ENCODE results near the gene MYO3B. TPM values are rescaled to one million over a fixed set of nuclear protein-coding genes. Genes with fewer than 3 reads are reported as not detected.
"Not testable (repeated sequence)": the region's sequence is repeated elsewhere in the genome, so short reads cannot be mapped to it uniquely, and the experiment has no call there.

MYO3B gene
- total and polyA plus RNA-seq, 12 donors, result 0.04 to 0.11 (median 0.06) TPM; not detected in 8

DNA sequence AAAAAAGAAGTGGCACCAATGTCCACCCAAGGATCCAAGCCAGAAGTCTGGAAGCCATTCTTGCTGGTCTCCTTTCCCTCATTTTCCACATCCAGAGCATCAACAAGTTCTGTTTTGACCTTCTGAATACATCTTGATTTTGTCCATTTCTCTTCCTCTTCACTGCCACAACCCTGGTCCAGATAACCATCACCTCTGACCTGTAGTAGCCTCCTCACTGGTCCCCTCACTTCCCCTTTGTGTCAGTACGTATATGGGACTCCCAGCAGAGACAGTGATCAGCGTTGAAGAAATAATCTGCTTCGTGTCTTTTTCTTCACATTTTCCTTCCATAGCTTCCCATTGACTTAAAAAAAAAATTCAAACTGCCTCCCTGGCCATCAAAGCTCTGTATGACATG lies 427.9 kb downstream of the MYO3B start:
- TF ChIP-seq POLR2A (IDR thresholded peaks at IDR 0.05), result no peak
- TF ChIP-seq, protein P1, sequence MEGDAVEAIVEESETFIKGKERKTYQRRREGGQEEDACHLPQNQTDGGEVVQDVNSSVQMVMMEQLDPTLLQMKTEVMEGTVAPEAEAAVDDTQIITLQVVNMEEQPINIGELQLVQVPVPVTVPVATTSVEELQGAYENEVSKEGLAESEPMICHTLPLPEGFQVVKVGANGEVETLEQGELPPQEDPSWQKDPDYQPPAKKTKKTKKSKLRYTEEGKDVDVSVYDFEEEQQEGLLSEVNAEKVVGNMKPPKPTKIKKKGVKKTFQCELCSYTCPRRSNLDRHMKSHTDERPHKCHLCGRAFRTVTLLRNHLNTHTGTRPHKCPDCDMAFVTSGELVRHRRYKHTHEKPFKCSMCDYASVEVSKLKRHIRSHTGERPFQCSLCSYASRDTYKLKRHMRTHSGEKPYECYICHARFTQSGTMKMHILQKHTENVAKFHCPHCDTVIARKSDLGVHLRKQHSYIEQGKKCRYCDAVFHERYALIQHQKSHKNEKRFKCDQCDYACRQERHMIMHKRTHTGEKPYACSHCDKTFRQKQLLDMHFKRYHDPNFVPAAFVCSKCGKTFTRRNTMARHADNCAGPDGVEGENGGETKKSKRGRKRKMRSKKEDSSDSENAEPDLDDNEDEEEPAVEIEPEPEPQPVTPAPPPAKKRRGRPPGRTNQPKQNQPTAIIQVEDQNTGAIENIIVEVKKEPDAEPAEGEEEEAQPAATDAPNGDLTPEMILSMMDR (IDR thresholded peaks at IDR 0.05), result no peak
- Histone ChIP-seq H3K27ac (no peak overlapping the region), H3K36me3 (replicated peaks in 1 of 2) (no peaks in the 10 kb centered on the region), H3K9me3 (replicated peaks in 1 of 3) (no peaks in the 10 kb centered on the region), H3K4me1 (replicated peaks in 1 of 2) (no peaks in the 10 kb centered on the region), H3K4me3 (no peak overlapping the region), H3K27me3 (no peaks in the 10 kb centered on the region)
- 84 to 91% (median 87%) methylated on average over 3 of the region's 3 CpGs for WGBS, 4 donors
- no peak for DNase-seq
- intact Hi-C loops (cut with DNase I), result no loop called here

DNA sequence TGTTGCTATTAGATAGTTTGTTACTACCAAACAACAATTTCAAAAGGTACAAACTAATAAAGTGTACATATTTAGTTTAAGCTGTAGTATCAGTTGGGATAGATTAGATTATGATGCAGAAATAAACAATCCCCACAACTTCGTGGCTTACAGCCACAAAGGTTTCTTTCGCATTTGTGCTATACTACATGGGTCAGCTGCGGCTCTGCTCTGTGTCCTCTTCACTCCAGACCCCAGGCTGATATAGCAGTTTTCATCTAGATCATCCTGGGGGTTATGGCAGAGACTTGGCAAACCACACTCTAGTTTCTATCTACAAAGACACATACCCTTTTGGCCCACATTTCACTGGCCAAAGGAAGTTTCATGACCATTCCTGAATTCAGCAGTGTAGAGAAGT lies 429.2 kb downstream of the MYO3B start:
- no peaks in the 10 kb centered on the region for H3K36me3 ChIP-seq (replicated peaks in 1 of 2)
- no peaks in the 10 kb centered on the region for H3K27me3 ChIP-seq
- no peak for TF ChIP-seq POLR2A (IDR thresholded peaks at IDR 0.05)
- TF ChIP-seq, protein P1 (IDR thresholded peaks at IDR 0.05), result no peak
- no peaks in the 10 kb centered on the region for H3K9me3 ChIP-seq (replicated peaks in 1 of 3)
- H3K4me1 ChIP-seq (replicated peaks in 1 of 2), result no peaks in the 10 kb centered on the region
- WGBS, 4 donors, result 82 to 88% (median 86%) methylated on average over 3 of the region's 3 CpGs
- H3K27ac ChIP-seq, result no peak overlapping the region
- DNase-seq, result no peak
- H3K4me3 ChIP-seq, result no peak overlapping the region
- intact Hi-C loops (cut with DNase I), result no loop called here

DNA sequence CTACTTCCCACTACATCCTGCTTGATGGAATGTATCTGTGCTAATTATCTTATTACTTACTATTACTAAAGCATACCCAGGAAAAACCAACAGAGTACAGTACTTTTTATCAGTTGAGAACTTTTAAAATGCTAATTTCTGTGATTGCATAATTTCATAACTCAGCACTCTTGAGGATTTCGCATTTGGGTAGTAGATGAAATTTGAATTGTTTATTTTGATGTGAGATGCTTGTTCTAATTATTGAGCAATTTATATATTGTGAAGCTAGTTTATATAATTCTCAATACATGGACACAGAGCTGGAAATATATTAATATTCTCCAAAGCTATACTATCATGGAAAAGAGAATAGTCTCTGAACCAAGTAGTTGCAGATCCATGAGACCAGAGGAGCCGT lies 432.7 kb downstream of the MYO3B start:
- H3K27me3 ChIP-seq, result no peaks in the 10 kb centered on the region
- intact Hi-C loops (cut with DNase I), result no loop called here
- no peak for TF ChIP-seq POLR2A (IDR thresholded peaks at IDR 0.05)
- TF ChIP-seq, protein P1 (IDR thresholded peaks at IDR 0.05), result no peak
- no peaks in the 10 kb centered on the region for H3K36me3 ChIP-seq (replicated peaks in 1 of 2)
- 75 to 85% (median 79%) methylated on average over 2 of the region's 2 CpGs for WGBS, 4 donors
- H3K9me3 ChIP-seq (replicated peaks in 1 of 3), result no peaks in the 10 kb centered on the region
- no peak for DNase-seq
- H3K4me1 ChIP-seq (replicated peaks in 1 of 2), result no peaks in the 10 kb centered on the region
- no peak overlapping the region for H3K4me3 ChIP-seq
- H3K27ac ChIP-seq, result no peak overlapping the region

DNA sequence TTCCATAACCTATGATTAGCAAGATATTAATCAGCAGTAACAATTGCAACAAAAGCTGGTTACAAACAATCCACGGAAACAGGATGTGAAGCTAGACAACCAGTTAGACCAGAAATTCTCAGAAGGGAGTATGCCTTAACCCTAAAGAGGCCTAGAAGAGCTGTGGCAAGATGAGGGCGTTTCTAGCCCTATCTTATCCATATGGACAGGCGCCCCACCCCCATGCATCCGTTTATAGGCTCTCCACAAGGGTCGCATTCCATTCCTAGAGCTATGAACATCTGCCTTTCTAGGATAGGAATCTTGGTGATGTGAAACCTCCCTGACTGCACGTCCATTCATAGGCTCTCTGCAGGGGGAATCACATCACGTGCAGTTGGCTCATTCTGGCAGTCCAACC lies 441.0 kb downstream of the MYO3B start:
- H3K4me1 ChIP-seq (replicated peaks in 1 of 2); H3K9me3 ChIP-seq (replicated peaks in 1 of 3); H3K4me3 ChIP-seq; H3K27me3 ChIP-seq; intact Hi-C loops (cut with DNase I); DNase-seq; H3K36me3 ChIP-seq (replicated peaks in 1 of 2); H3K27ac ChIP-seq: not testable (repeated sequence)
- 73 to 84% (median 81%) methylated on average over 4 to 5 of the region's 7 CpGs for whole genome bisulfite sequencing, 4 donors

DNA sequence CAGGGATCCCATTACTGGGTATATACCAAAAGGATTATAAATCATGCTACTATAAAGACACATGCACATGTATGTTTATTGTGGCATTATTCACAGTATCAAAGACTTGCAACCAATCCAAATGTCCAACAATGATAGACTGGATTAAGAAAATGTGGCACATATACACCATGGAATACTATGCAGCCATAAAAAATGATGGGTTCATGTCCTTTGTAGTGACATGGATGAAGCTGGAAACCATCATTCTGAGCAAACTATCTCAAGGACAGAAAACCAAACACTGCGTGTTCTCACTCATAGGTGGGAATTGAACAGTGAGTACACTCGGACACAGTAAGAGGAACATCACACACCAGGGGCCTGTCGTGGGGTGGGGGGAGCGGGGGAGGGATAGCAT lies 457.1 kb downstream of the MYO3B start:
- DNase-seq; H3K27ac ChIP-seq; intact Hi-C loops (cut with DNase I); H3K4me3 ChIP-seq; H3K36me3 ChIP-seq (replicated peaks in 1 of 2); H3K9me3 ChIP-seq (replicated peaks in 1 of 3); H3K27me3 ChIP-seq; H3K4me1 ChIP-seq (replicated peaks in 1 of 2): not testable (repeated sequence)
- WGBS, 4 donors, result 90 to 95% (median 93%) methylated on average over 4 of the region's 4 CpGs
